ENCODE measurements around the gene FGG. TPM values are rescaled to one million over a fixed set of nuclear protein-coding genes. Genes with fewer than 3 reads are reported as not detected.

Gene FGG
- over 10,000 TPM in 4 of 6 experiments, 1,000 to 10,000 TPM in 2; 5,578 to 14,578 (median 13,052) TPM for total RNA-seq
- long read RNA-seq, transcript FGG-203 (10 exons, 1,760 nt): major isoform, 6,433 of 7,416 reads
- long read RNA-seq, transcript FGG-210 (4 exons, 996 nt): minor isoform, 137 of 7,416 reads
- long read RNA-seq, transcript FGG-201 (9 exons, 1,659 nt): minor isoform, 156 of 7,416 reads
- long read RNA-seq, transcript FGG-211 (3 exons, 354 nt): minor isoform, 137 of 7,416 reads
- long read RNA-seq, partial matches to known transcripts: 264 of 7,416 reads
- long read RNA-seq, other reads (novel, unspliced or antisense): 241 of 7,416 reads

- peaks cover 11 to 38% (median 25%) of the 10 kb centered on the region in 4 donors for H3K36me3 ChIP-seq
- no peaks in the 10 kb centered on the region for H3K9me3 ChIP-seq
- H3K27ac ChIP-seq: peak within 1 kb of the TSS; percentile 62 to 94 (median 71)
- WGBS (ENCODE audit: insufficient coverage, low coverage, low lambda C conversion rate, missing lambda C conversion rate): 28% methylated on average over 7 of the region's 7 CpGs
- TF ChIP-seq, protein P1, sequence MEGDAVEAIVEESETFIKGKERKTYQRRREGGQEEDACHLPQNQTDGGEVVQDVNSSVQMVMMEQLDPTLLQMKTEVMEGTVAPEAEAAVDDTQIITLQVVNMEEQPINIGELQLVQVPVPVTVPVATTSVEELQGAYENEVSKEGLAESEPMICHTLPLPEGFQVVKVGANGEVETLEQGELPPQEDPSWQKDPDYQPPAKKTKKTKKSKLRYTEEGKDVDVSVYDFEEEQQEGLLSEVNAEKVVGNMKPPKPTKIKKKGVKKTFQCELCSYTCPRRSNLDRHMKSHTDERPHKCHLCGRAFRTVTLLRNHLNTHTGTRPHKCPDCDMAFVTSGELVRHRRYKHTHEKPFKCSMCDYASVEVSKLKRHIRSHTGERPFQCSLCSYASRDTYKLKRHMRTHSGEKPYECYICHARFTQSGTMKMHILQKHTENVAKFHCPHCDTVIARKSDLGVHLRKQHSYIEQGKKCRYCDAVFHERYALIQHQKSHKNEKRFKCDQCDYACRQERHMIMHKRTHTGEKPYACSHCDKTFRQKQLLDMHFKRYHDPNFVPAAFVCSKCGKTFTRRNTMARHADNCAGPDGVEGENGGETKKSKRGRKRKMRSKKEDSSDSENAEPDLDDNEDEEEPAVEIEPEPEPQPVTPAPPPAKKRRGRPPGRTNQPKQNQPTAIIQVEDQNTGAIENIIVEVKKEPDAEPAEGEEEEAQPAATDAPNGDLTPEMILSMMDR (IDR thresholded peaks at IDR 0.05): no peak
- TF ChIP-seq POLR2A (IDR thresholded peaks at IDR 0.05): peak; percentile 98
- DNase-seq: peak; percentile 77 to 93 (median 90)
- intact Hi-C loops (cut with DNase I): loop anchor here in 1 of 2 donors (5.0 kb wide), 1 partner anchor 45 kb away; no protein-coding TSS in a partner anchor
- H3K4me1 ChIP-seq: peaks cover 0 to 40% (median 15%) of the 10 kb centered on the region in 4 donors
- peak within 1 kb of the TSS; percentile 28 to 67 (median 66) for H3K4me3 ChIP-seq
- peak; percentile 48 to 91 (median 72) for ATAC-seq
- H3K27me3 ChIP-seq: no peaks in the 10 kb centered on the region
Measured at GRCh38 chr4:154612472-154613414, at the start of gene FGG. TSS of gene FGG (minus strand) at chr4:154612656. CDS start at chr4:154612609, 47 bp downstream.

GRCh38 chr4:154660052-154660451 lies 47.6 kb upstream of the FGG start:
- H3K36me3 ChIP-seq: no peaks in the 10 kb centered on the region
- DNase-seq (peak in 1 of 3 donors; percentile 67), ATAC-seq (peak; percentile 90 to 98 (median 96))
- intact Hi-C loops (cut with DNase I): no loop called here
- no peaks in the 10 kb centered on the region for H3K9me3 ChIP-seq
- peaks cover 0 to 12% (median 2%) of the 10 kb centered on the region in 4 donors for H3K4me1 ChIP-seq
- TF ChIP-seq, protein P1 (IDR thresholded peaks at IDR 0.05): no peak
- no peaks in the 10 kb centered on the region for H3K27me3 ChIP-seq
- WGBS (ENCODE audit: insufficient coverage, low coverage, low lambda C conversion rate, missing lambda C conversion rate): 5% methylated on average over 3 of the region's 3 CpGs
- peak overlapping the region in 2 of 3 donors; percentile 79 to 87 for H3K27ac ChIP-seq
- peak overlapping the region in 1 of 3 donors; percentile 14 for H3K4me3 ChIP-seq

GRCh38 chr4:154658680-154659405 lies 46.4 kb upstream of the FGG start:
- 24% methylated on average over 10 of the region's 11 CpGs for WGBS (ENCODE audit: insufficient coverage, low coverage, low lambda C conversion rate, missing lambda C conversion rate)
- TF ChIP-seq, protein P1 (IDR thresholded peaks at IDR 0.05): no peak
- TF ChIP-seq POLR2A (IDR thresholded peaks at IDR 0.05): no peak
- intact Hi-C loops (cut with DNase I): no loop called here
- Histone ChIP-seq H3K4me3 (peak overlapping the region in 2 of 3 donors; percentile 25 to 34), H3K27me3 (no peaks in the 10 kb centered on the region), H3K27ac (peak overlapping the region in 2 of 3 donors; percentile 56 to 87), H3K4me1 (peaks cover 0 to 12% (median 2%) of the 10 kb centered on the region in 4 donors), H3K9me3 (no peaks in the 10 kb centered on the region), H3K36me3 (no peaks in the 10 kb centered on the region)
- peak; percentile 60 to 68 (median 66) for ATAC-seq
- DNase-seq: peak in 2 of 3 donors; percentile 34 to 57

DNA sequence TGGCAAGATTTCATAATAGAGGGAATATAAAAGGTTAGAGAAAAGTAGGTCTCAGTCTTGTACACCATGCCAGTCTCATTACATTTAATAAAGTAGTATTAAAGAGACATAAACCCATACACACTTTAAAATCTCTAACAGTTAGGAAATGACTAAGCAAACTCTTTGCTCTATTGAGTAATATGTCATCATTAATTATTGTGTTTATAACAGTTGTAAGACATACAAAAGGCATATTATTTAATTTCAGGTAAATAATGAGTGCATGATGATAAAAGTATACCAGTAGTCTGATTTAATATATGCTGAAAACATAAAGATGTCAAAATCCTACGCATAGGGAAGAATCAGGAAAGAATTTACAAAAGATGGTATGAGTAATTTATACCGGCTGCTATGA lies 31.0 kb upstream of the FGG start:
- Histone ChIP-seq H3K4me3 (no peak overlapping the region), H3K27ac (no peak overlapping the region), H3K4me1 (no peaks in the 10 kb centered on the region), H3K9me3 (no peaks in the 10 kb centered on the region), H3K27me3 (no peaks in the 10 kb centered on the region), H3K36me3 (no peaks in the 10 kb centered on the region)
- WGBS (ENCODE audit: insufficient coverage, low coverage, low lambda C conversion rate, missing lambda C conversion rate): 90% methylated on average over 2 of the region's 2 CpGs
- ATAC-seq (no peak), DNase-seq (no peak)
- no peak for TF ChIP-seq POLR2A (IDR thresholded peaks at IDR 0.05)
- TF ChIP-seq, protein P1 (IDR thresholded peaks at IDR 0.05): no peak
- intact Hi-C loops (cut with DNase I): loop anchor here (10.0 kb wide), 1 partner anchor 131 kb away; no protein-coding TSS in a partner anchor

Data from right lobe of liver (tissue), 6 donors.